Measurements from ENCODE around the gene MAGI2.

MAGI2 gene

DNA sequence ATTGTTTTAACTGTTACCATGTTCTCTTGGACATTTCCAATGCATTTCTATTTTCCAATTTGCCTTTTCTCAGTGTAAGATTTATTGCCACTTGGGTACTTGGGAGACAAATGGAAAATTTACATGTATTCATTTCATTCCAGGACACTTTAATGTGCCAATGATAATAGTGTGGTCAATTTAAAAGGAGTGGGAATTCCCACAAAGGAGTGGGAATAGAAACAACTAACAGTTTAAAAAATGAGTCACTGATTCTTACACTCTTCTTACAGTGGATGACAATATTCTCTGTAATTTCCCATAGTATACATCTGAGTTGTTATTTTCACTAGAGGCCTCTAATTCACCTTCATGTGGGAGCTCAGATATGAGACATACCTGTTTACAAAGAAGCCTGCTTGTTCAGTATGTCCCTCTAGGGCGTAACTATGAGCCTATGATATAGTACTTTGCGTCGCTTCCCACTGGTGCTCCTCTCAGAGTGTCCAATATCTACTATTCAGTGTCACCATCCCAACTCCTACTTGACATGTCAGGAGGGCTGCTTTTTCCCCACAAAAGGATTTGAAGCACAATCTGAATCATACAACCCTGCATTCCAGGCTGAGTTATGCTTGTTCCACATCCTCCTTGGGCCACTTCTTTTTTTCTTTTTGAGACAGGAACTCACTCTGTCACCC, 1353.6 kb downstream of the MAGI2 start (continued):
- TF ChIP-seq CSDC2 (CRISPR knock-in tag; IDR thresholded peaks at IDR 0.05) (no peak), RARB (CRISPR knock-in tag; IDR thresholded peaks at IDR 0.05) (0 out of 2 replicates have a peak, but pooled peaks have one; percentile 21), ZFP30 (CRISPR knock-in tag; IDR thresholded peaks at IDR 0.05) (no peak), ZNF565 (CRISPR knock-in tag; conservative IDR thresholded peaks at IDR 0.05; ENCODE audit: low read depth) (no peak), ZNF70 (CRISPR knock-in tag; IDR thresholded peaks at IDR 0.05) (no peak), BACH2 (CRISPR knock-in tag; IDR thresholded peaks at IDR 0.05; ENCODE audit: borderline replicate concordance) (no peak), ZNF8 (CRISPR knock-in tag; IDR thresholded peaks at IDR 0.05) (no peak)
- TF ChIP-seq, protein P1, sequence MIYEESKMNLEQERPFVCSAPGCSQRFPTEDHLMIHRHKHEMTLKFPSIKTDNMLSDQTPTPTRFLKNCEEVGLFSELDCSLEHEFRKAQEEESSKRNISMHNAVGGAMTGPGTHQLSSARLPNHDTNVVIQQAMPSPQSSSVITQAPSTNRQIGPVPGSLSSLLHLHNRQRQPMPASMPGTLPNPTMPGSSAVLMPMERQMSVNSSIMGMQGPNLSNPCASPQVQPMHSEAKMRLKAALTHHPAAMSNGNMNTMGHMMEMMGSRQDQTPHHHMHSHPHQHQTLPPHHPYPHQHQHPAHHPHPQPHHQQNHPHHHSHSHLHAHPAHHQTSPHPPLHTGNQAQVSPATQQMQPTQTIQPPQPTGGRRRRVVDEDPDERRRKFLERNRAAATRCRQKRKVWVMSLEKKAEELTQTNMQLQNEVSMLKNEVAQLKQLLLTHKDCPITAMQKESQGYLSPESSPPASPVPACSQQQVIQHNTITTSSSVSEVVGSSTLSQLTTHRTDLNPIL (CRISPR knock-in tag; IDR thresholded peaks at IDR 0.05; ENCODE audit: low read depth) = no peak
- TF ChIP-seq, protein P2, sequence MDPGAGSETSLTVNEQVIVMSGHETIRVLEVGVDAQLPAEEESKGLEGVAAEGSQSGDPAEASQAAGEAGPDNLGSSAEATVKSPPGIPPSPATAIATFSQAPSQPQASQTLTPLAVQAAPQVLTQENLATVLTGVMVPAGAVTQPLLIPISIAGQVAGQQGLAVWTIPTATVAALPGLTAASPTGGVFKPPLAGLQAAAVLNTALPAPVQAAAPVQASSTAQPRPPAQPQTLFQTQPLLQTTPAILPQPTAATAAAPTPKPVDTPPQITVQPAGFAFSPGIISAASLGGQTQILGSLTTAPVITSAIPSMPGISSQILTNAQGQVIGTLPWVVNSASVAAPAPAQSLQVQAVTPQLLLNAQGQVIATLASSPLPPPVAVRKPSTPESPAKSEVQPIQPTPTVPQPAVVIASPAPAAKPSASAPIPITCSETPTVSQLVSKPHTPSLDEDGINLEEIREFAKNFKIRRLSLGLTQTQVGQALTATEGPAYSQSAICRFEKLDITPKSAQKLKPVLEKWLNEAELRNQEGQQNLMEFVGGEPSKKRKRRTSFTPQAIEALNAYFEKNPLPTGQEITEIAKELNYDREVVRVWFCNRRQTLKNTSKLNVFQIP (CRISPR knock-in tag; IDR thresholded peaks at IDR 0.05; ENCODE audit: borderline replicate concordance, low read depth) = peak; percentile 87; the same call in 1 of the 2 replicates

DNA sequence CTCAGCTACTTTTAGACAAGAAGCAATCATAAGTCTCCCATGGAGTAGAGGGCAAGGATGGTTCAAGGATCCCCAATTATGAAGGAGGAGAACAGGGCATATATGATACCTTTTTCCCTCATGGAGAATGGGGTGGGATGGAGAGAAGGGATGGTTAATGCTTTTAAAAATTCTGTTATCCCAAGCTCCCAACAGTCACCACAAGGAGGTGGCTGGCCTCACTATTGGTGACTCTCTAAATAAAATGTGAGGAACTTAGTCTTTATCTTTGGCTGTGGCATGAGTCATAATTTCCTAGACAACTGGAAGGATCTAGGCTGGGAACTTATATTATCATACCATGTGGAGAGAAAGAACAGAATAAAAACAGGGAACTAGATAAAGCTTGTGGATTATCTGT, 1357.9 kb downstream of the MAGI2 start:
- TF ChIP-seq, protein P3, sequence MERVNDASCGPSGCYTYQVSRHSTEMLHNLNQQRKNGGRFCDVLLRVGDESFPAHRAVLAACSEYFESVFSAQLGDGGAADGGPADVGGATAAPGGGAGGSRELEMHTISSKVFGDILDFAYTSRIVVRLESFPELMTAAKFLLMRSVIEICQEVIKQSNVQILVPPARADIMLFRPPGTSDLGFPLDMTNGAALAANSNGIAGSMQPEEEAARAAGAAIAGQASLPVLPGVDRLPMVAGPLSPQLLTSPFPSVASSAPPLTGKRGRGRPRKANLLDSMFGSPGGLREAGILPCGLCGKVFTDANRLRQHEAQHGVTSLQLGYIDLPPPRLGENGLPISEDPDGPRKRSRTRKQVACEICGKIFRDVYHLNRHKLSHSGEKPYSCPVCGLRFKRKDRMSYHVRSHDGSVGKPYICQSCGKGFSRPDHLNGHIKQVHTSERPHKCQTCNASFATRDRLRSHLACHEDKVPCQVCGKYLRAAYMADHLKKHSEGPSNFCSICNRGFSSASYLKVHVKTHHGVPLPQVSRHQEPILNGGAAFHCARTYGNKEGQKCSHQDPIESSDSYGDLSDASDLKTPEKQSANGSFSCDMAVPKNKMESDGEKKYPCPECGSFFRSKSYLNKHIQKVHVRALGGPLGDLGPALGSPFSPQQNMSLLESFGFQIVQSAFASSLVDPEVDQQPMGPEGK (CRISPR knock-in tag; IDR thresholded peaks at IDR 0.05; ENCODE audit: borderline replicate concordance) = no peak
- TF ChIP-seq ISL1 (CRISPR knock-in tag; IDR thresholded peaks at IDR 0.05) = no peak
- ATAC-seq = no peak

DNA sequence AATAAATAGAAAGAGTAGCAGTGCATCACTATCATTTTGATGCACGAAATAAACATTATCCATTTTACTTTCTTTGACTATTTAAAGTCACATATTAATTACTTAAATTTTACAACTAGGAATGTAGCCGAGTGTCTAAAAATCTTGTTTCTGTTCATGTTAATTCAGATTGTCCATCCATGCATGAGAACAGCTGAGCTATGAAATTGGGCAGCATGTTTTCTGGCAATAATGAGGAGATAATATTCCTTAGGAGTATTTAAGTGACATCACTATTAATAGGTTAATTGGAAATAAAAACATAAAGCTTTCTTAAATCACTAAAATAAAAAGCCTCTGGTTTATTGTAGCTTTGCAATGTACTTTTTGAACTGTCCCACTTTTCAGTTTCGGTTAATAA, 1361.1 kb downstream of the MAGI2 start:
- no peak for TF ChIP-seq ZFP30 (CRISPR knock-in tag; IDR thresholded peaks at IDR 0.05)
- no peak for TF ChIP-seq ZNF8 (CRISPR knock-in tag; IDR thresholded peaks at IDR 0.05)
- TF ChIP-seq, protein P2 (CRISPR knock-in tag; IDR thresholded peaks at IDR 0.05; ENCODE audit: borderline replicate concordance, low read depth) = no peak
- TF ChIP-seq ESRRG (CRISPR knock-in tag; IDR thresholded peaks at IDR 0.05) = no peak
- TF ChIP-seq CSDC2 (CRISPR knock-in tag; IDR thresholded peaks at IDR 0.05) = no peak
- TF ChIP-seq GLIS3 (CRISPR knock-in tag; IDR thresholded peaks at IDR 0.05) = no peak
- TF ChIP-seq ZNF70 (CRISPR knock-in tag; IDR thresholded peaks at IDR 0.05) = no peak
- no peak for TF ChIP-seq ARNTL (CRISPR knock-in tag; IDR thresholded peaks at IDR 0.05; ENCODE audit: borderline replicate concordance, low read depth)
- TF ChIP-seq ZNF565 (CRISPR knock-in tag; conservative IDR thresholded peaks at IDR 0.05; ENCODE audit: low read depth) = no peak
- no peak for TF ChIP-seq TOX (CRISPR knock-in tag; IDR thresholded peaks at IDR 0.05; ENCODE audit: borderline replicate concordance)
- TF ChIP-seq OSR1 (CRISPR knock-in tag; IDR thresholded peaks at IDR 0.05) = no peak
- TF ChIP-seq SNAI2 (CRISPR knock-in tag; IDR thresholded peaks at IDR 0.05) = no peak
- TF ChIP-seq, protein P4, sequence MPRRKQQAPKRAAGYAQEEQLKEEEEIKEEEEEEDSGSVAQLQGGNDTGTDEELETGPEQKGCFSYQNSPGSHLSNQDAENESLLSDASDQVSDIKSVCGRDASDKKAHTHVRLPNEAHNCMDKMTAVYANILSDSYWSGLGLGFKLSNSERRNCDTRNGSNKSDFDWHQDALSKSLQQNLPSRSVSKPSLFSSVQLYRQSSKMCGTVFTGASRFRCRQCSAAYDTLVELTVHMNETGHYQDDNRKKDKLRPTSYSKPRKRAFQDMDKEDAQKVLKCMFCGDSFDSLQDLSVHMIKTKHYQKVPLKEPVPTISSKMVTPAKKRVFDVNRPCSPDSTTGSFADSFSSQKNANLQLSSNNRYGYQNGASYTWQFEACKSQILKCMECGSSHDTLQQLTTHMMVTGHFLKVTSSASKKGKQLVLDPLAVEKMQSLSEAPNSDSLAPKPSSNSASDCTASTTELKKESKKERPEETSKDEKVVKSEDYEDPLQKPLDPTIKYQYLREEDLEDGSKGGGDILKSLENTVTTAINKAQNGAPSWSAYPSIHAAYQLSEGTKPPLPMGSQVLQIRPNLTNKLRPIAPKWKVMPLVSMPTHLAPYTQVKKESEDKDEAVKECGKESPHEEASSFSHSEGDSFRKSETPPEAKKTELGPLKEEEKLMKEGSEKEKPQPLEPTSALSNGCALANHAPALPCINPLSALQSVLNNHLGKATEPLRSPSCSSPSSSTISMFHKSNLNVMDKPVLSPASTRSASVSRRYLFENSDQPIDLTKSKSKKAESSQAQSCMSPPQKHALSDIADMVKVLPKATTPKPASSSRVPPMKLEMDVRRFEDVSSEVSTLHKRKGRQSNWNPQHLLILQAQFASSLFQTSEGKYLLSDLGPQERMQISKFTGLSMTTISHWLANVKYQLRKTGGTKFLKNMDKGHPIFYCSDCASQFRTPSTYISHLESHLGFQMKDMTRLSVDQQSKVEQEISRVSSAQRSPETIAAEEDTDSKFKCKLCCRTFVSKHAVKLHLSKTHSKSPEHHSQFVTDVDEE (CRISPR knock-in tag; IDR thresholded peaks at IDR 0.05) = no peak
- no peak for TF ChIP-seq BACH2 (CRISPR knock-in tag; IDR thresholded peaks at IDR 0.05; ENCODE audit: borderline replicate concordance)
- no peak for TF ChIP-seq PPARA (CRISPR knock-in tag; IDR thresholded peaks at IDR 0.05; ENCODE audit: borderline replicate concordance)
- TF ChIP-seq, protein P1 (CRISPR knock-in tag; IDR thresholded peaks at IDR 0.05; ENCODE audit: low read depth) = no peak
- no peak for TF ChIP-seq RARB (CRISPR knock-in tag; IDR thresholded peaks at IDR 0.05)
- TF ChIP-seq, protein P3 (CRISPR knock-in tag; IDR thresholded peaks at IDR 0.05; ENCODE audit: borderline replicate concordance) = no peak
- no peak for TF ChIP-seq ZFP3 (CRISPR knock-in tag; IDR thresholded peaks at IDR 0.05)
- TF ChIP-seq TCF4 (CRISPR knock-in tag; IDR thresholded peaks at IDR 0.05; ENCODE audit: borderline replicate concordance) = no peak
- no peak for ATAC-seq

Measured in SK-N-SH treated with all-trans-retinoic acid at 6 μM for 48 hours (cell line).